ENCODE results near the gene CTBP2.

DNA sequence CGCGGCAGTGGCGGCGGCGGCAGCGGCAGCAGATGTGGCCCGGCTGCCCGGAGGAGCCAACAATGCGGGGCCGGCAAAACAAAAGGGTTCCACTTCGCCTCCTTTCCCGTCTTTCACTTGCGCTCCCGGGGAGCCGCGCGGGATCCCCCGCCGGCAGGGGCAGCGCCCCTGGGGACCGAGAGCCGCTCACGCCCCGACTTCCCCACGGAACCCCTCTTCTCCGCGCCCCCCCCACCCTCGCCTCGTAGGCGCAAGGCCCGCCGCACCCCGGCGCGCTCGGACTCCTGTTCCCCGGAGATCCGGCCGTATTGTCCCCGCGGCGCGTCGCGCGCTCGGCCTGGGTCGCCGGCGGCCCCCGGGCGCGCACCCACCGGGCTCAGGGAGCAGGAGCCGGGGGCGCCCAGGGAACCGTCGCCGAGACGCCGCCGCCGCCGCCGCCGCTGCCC, 854 bp downstream of the CTBP2 start:
- TF ChIP-seq ELF4 (IDR thresholded peaks at IDR 0.05) (no peak), L3MBTL2 (conservative IDR thresholded peaks at IDR 0.05) (no peak), FOXM1 (IDR thresholded peaks at IDR 0.05; ENCODE audit: borderline replicate concordance) (no peak), ZNF384 (IDR thresholded peaks at IDR 0.05) (no peak), SP1 (IDR thresholded peaks at IDR 0.05) (no peak), FOXA1 (IDR thresholded peaks at IDR 0.05) (no peak), ARNT (IDR thresholded peaks at IDR 0.05) (no peak), BHLHE40 (IDR thresholded peaks at IDR 0.05; ENCODE audit: borderline replicate concordance) (no peak), HDGF (IDR thresholded peaks at IDR 0.05; ENCODE audit: borderline replicate concordance) (no peak), TARDBP (IDR thresholded peaks at IDR 0.05) (no peak), NFRKB (IDR thresholded peaks at IDR 0.05) (no peak), LEF1 (IDR thresholded peaks at IDR 0.05; ENCODE audit: borderline replicate concordance) (no peak)
